HEK293 (cell line): ENCODE measurements around the gene CLK2.

Experiments used
- ZNF548 ChIP-seq: fragments of 450-650 bp; formaldehyde crosslinking; IDR thresholded peaks from 2 replicates; pipeline ENCODE4 v1.5.1; 2016; ENCODE audit warnings: missing biosample characterization, missing genetic modification characterization
- TF ChIP-seq, protein P1 (sequence below): fragments of 450-650 bp; formaldehyde crosslinking; IDR thresholded peaks from 2 replicates; pipeline ENCODE4 v1.5.1; 2016; ENCODE audit warnings: missing biosample characterization, missing genetic modification characterization
- TF ChIP-seq, protein P2 (sequence below): fragments of 450-650 bp; formaldehyde crosslinking; IDR thresholded peaks from 2 replicates; pipeline ENCODE4 v1.5.1; 2016; ENCODE audit warnings: missing biosample characterization, missing genetic modification characterization
- TF ChIP-seq, protein P3 (sequence below): fragments of 450-650 bp; formaldehyde crosslinking; IDR thresholded peaks from 2 replicates; pipeline ENCODE4 v1.5.1; 2016; ENCODE audit warnings: missing biosample characterization, missing genetic modification characterization

DNA sequence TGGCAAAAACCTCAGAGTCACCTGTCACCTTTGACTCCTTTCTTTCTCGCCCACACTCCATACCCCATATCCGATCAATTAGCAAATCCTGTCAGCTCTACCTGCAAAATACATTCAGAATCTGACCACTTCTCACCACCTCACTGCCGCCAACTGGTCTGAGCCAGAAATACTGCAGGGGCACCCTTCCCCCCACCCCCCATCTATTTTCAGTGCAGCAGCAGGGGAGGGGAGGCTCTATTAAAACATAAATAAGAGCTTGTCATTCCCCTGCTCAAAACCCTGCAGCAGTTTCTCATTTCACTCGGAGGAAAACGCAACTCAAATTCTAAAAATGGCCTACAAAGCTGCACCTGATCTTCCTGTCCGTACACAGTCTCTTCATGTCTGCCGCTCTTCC lies 24.1 kb upstream of the CLK2 start:
- TF ChIP-seq, protein P1, sequence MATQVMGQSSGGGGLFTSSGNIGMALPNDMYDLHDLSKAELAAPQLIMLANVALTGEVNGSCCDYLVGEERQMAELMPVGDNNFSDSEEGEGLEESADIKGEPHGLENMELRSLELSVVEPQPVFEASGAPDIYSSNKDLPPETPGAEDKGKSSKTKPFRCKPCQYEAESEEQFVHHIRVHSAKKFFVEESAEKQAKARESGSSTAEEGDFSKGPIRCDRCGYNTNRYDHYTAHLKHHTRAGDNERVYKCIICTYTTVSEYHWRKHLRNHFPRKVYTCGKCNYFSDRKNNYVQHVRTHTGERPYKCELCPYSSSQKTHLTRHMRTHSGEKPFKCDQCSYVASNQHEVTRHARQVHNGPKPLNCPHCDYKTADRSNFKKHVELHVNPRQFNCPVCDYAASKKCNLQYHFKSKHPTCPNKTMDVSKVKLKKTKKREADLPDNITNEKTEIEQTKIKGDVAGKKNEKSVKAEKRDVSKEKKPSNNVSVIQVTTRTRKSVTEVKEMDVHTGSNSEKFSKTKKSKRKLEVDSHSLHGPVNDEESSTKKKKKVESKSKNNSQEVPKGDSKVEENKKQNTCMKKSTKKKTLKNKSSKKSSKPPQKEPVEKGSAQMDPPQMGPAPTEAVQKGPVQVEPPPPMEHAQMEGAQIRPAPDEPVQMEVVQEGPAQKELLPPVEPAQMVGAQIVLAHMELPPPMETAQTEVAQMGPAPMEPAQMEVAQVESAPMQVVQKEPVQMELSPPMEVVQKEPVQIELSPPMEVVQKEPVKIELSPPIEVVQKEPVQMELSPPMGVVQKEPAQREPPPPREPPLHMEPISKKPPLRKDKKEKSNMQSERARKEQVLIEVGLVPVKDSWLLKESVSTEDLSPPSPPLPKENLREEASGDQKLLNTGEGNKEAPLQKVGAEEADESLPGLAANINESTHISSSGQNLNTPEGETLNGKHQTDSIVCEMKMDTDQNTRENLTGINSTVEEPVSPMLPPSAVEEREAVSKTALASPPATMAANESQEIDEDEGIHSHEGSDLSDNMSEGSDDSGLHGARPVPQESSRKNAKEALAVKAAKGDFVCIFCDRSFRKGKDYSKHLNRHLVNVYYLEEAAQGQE (tag by site-specific recombination): no peak
- TF ChIP-seq ZNF548 (tag by site-specific recombination): no peak
- TF ChIP-seq, protein P2, sequence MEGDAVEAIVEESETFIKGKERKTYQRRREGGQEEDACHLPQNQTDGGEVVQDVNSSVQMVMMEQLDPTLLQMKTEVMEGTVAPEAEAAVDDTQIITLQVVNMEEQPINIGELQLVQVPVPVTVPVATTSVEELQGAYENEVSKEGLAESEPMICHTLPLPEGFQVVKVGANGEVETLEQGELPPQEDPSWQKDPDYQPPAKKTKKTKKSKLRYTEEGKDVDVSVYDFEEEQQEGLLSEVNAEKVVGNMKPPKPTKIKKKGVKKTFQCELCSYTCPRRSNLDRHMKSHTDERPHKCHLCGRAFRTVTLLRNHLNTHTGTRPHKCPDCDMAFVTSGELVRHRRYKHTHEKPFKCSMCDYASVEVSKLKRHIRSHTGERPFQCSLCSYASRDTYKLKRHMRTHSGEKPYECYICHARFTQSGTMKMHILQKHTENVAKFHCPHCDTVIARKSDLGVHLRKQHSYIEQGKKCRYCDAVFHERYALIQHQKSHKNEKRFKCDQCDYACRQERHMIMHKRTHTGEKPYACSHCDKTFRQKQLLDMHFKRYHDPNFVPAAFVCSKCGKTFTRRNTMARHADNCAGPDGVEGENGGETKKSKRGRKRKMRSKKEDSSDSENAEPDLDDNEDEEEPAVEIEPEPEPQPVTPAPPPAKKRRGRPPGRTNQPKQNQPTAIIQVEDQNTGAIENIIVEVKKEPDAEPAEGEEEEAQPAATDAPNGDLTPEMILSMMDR (tag by site-specific recombination): no peak
- TF ChIP-seq, protein P3, sequence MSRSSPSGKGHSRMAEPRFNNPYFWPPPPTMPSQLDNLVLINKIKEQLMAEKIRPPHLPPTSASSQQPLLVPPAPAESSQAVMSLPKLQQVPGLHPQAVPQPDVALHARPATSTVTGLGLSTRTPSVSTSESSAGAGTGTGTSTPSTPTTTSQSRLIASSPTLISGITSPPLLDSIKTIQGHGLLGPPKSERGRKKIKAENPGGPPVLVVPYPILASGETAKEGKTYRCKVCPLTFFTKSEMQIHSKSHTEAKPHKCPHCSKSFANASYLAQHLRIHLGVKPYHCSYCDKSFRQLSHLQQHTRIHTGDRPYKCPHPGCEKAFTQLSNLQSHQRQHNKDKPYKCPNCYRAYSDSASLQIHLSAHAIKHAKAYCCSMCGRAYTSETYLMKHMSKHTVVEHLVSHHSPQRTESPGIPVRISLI: no peak
